Endothelial cell of umbilical vein (primary cell): ENCODE data around the gene DRAP1.

Experiments
- CTCF ChIP-seq, 2 donors: IDR thresholded peaks; 1 replicate in 1 of 2; 2 replicates in 1 of 2; pipeline ENCODE4 v1.5.1; 2011; ENCODE audit warnings: low read length in 2 of 2, mild to moderate bottlenecking in 2 of 2, moderate library complexity in 2 of 2, control low read depth in 1 of 2, inconsistent platforms in 1 of 2, low read depth in 1 of 2; ENCODE audit not compliant: insufficient read depth in 1 of 2; ENCODE audit errors: extremely low read depth in 1 of 2
- EZH2 ChIP-seq: IDR thresholded peaks from 2 replicates; pipeline ENCODE4 v1.6.1; 2012; ENCODE audit warnings: borderline replicate concordance, low read depth, mild to moderate bottlenecking, moderate library complexity, low read length, inconsistent platforms; ENCODE audit not compliant: severe bottlenecking
- JUN ChIP-seq: IDR thresholded peaks from 2 replicates; pipeline ENCODE4 v1.6.1; 2011; ENCODE audit warnings: borderline replicate concordance, low read depth; ENCODE audit not compliant: insufficient read length, insufficient read depth
- MAX ChIP-seq: IDR thresholded peaks from 2 replicates; pipeline ENCODE4 v1.6.1; 2011; ENCODE audit not compliant: insufficient read depth, insufficient read length
- MYC ChIP-seq: IDR thresholded peaks from one replicate; pipeline ENCODE4 v1.6.1; 2011; ENCODE audit warnings: mild to moderate bottlenecking, low read depth, low read length
- POLR2A ChIP-seq: IDR thresholded peaks from 2 replicates; pipeline ENCODE4 v1.6.1; 2012; ENCODE audit warnings: low read depth, mild to moderate bottlenecking, control low read depth, low read length
- POLR2AphosphoS5 ChIP-seq: IDR thresholded peaks from 2 replicates; pipeline ENCODE4 v1.6.1; 2012; ENCODE audit warnings: low read depth, mild to moderate bottlenecking, control low read depth, low read length, moderate library complexity; ENCODE audit not compliant: insufficient read depth

- TF ChIP-seq MAX (no peak), CTCF (IDR thresholded peaks at IDR 0.05; ENCODE audit: extremely low read depth in 1 of 2, insufficient read depth in 1 of 2, low read depth in 1 of 2, low read length in 2 of 2) (no peak), POLR2AphosphoS5 (no peak), POLR2A (no peak), JUN (no peak), EZH2 (no peak), MYC (no peak)
Observed at GRCh38 chr11:65872586-65873317, 46.5 kb upstream of the DRAP1 start, which contains the start of gene EFEMP2.
